Lower leg skin (tissue), 4 donors: Measurements from ENCODE around the gene NUAK2. TPM values are rescaled to one million over a fixed set of nuclear protein-coding genes. Genes with fewer than 3 reads are reported as not detected.
"Not testable (repeated sequence)": the region's sequence is repeated elsewhere in the genome, so short reads cannot be mapped to it uniquely, and the experiment has no call there.

ENCODE experiments used
- DNase-seq, 2 donors: peaks; one replicate each; pipeline ENCODE4 v3.0.0-alpha.2; 2019; ENCODE audit warnings: low spot score in 2 of 2
- H3K4me3 ChIP-seq: fragments of 200-600 bp; sonication (generic); 2 replicates; pipeline ENCODE4 v1.5.1; 2017; ENCODE audit warnings: mild to moderate bottlenecking, low read depth; ENCODE audit not compliant: poor library complexity, severe bottlenecking
- CTCF ChIP-seq, 3 donors: fragments of 450-650 bp; IDR thresholded peaks; one replicate each; pipeline ENCODE4 v1.5.1; 2016; ENCODE audit warnings: antibody characterized with exemption in 3 of 3, mild to moderate bottlenecking in 3 of 3, moderate library complexity in 2 of 3
- POLR2A ChIP-seq, 2 donors: fragments of 450-650 bp; IDR thresholded peaks; one replicate each; pipeline ENCODE4 v1.6.1; 2016 to 2017; ENCODE audit warnings: antibody characterized with exemption in 2 of 2, mild to moderate bottlenecking in 1 of 2, moderate library complexity in 1 of 2
- WGBS, 2 donors: methylation state at CpG; one replicate each; pipeline ENCODE4 v1.1.5; 2018; 5-methylcytosine and 5-hydroxymethylcytosine counted together
- intact Hi-C: fragments of 100-400 bp; cut with DNase I; formaldehyde crosslinking; loops from one replicate; pipeline ENCODE4 v1.15.0; 2023; ENCODE audit warnings: low total_unique reads
- total RNA-seq, 4 donors: library from RNA; depleted of rRNA; stranded (reverse); fragments of >200 nt; gene quantifications; one replicate each; pipeline ENCODE4 v1.1.0, GENCODE V29; 2016

Gene NUAK2
- total RNA-seq, 4 donors from 2014 or later: 31.9 to 39.2 (median 32.3) TPM

- no peak for TF ChIP-seq CTCF (IDR thresholded peaks at IDR 0.05)
- no peak for TF ChIP-seq POLR2A (IDR thresholded peaks at IDR 0.05)
- DNase-seq: no peak
- intact Hi-C loops: no loop called here
- H3K4me3 ChIP-seq: no peak overlapping the region
- WGBS, 2 donors: 81 to 91% methylated on average over 6 of the region's 6 CpGs
These were observed 19.5 kb downstream of the NUAK2 start for GRCh38 chr1:205301842-205302588.

GRCh38 chr1:205301205-205301821, 20.2 kb downstream of the NUAK2 start:
- TF ChIP-seq POLR2A (IDR thresholded peaks at IDR 0.05) (no peak), CTCF (IDR thresholded peaks at IDR 0.05) (no peak)
- intact Hi-C loops: no loop called here
- WGBS, 2 donors: 46 to 53% methylated on average over 13 to 14 of the region's 14 CpGs
- no peak for DNase-seq
- no peak overlapping the region for H3K4me3 ChIP-seq

- intact Hi-C loops: no loop called here
- 84 to 89% methylated on average over 9 of the region's 9 CpGs for WGBS, 2 donors
- TF ChIP-seq POLR2A (IDR thresholded peaks at IDR 0.05): no peak
- TF ChIP-seq CTCF (IDR thresholded peaks at IDR 0.05): no peak
- DNase-seq: no peak
- no peak overlapping the region for H3K4me3 ChIP-seq
These were observed 21.4 kb downstream of the NUAK2 start for GRCh38 chr1:205300149-205300548.

GRCh38 chr1:205298191-205298994, 23.2 kb downstream of the NUAK2 start:
- no peak for DNase-seq
- WGBS, 2 donors: 70 to 87% methylated on average over 9 of the region's 9 CpGs
- TF ChIP-seq CTCF (IDR thresholded peaks at IDR 0.05): no peak
- no peak for TF ChIP-seq POLR2A (IDR thresholded peaks at IDR 0.05)
- H3K4me3 ChIP-seq: no peak overlapping the region
- intact Hi-C loops: no loop called here

GRCh38 chr1:205297546-205298177, 23.9 kb downstream of the NUAK2 start:
- intact Hi-C loops, DNase-seq, H3K4me3 ChIP-seq: not testable (repeated sequence)
- WGBS, 2 donors: 86 to 96% methylated on average over 5 of the region's 5 CpGs

GRCh38 chr1:205296154-205296553, 25.4 kb downstream of the NUAK2 start:
- 42 to 64% methylated on average over 2 of the region's 2 CpGs for whole genome bisulfite sequencing, 2 donors
- H3K4me3 ChIP-seq: no peak overlapping the region
- intact Hi-C loops: no loop called here
- DNase-seq: no peak
- TF ChIP-seq POLR2A (IDR thresholded peaks at IDR 0.05): no peak
- no peak for TF ChIP-seq CTCF (IDR thresholded peaks at IDR 0.05)
